HepG2 (cell line): ENCODE measurements around the gene ARHGAP33. TPM values are rescaled to one million over a fixed set of nuclear protein-coding genes. Genes with fewer than 3 reads are reported as not detected.

Source experiments
- ATAC-seq: fragments of 200-7000 bp; cut with Tn5 transposase; 3 replicates; pipeline ENCODE4 v1.9.1; 2020; ENCODE audit warnings: mild to moderate bottlenecking, moderate library complexity
- BruUV-seq: library from RNA; stranded (reverse); fragments of 400-500 nt; replicated peaks from 2 replicates; lab custom pipeline; 2021; lab: Mats Ljungman, UMichigan
- CTCF ChIA-PET: fragments of 300-600 bp; formaldehyde crosslinking; extraction: SDS; loops from one replicate; lab custom pipeline; 2021; ENCODE audit warnings: low total read pairs, inconsistent platforms, low intra/inter-chr PET ratio; lab: Yijun Ruan, JAX
- POLR2A ChIA-PET: fragments of 350-600 bp; sonication (Branson Sonifier 250); formaldehyde crosslinking; loops from one replicate; lab custom pipeline; 2020; ENCODE audit warnings: antibody characterized with exemption, inconsistent platforms; lab: Yijun Ruan, JAX
- DNase-seq: peaks from one replicate; pipeline ENCODE4 v3.0.0-alpha.2; 2015; ENCODE audit warnings: low spot score
- FAIRE-seq: peaks from 3 replicates; lab custom pipeline; 2011; peaks lifted over from hg19 to GRCh38; lab: Jason Lieb, UNC
- H2AFZ ChIP-seq: one replicate; pipeline ENCODE4 v1.6.1; 2011; ENCODE audit warnings: low read length, inconsistent platforms
- H3K27ac ChIP-seq: fragments of 300-600 bp; 3 replicates; pipeline ENCODE4 v1.8.0; 2011; ENCODE audit warnings: mixed run types, mild to moderate bottlenecking, mixed read lengths, low read length, inconsistent platforms; ENCODE audit not compliant: insufficient read depth; ENCODE audit errors: extremely low read length
- H3K27me3 ChIP-seq, 2 experiments: fragments of 200-600 bp in 1 of 2; 2 replicates in 1 of 2; 3 replicates in 1 of 2; pipeline versions ENCODE4 v1.6.0 to v1.8.0; 2011; ENCODE audit warnings: low read length in 2 of 2, mild to moderate bottlenecking in 2 of 2, moderate library complexity in 2 of 2, inconsistent platforms in 1 of 2; ENCODE audit not compliant: insufficient read depth in 2 of 2, control insufficient read depth in 1 of 2
- H3K36me3 ChIP-seq, 2 experiments: fragments of 200-600 bp in 1 of 2; replicated peaks in 1 of 2; 2 replicates in 1 of 2; 3 replicates in 1 of 2; pipeline versions ENCODE4 v1.5.1 to v1.8.0; 2011; ENCODE audit warnings: low read length in 2 of 2, inconsistent platforms in 1 of 2; ENCODE audit not compliant: insufficient read depth in 2 of 2, control insufficient read depth in 1 of 2
- H3K4me1 ChIP-seq: 2 replicates; pipeline ENCODE4 v1.5.1; 2012; ENCODE audit warnings: low read length, inconsistent platforms; ENCODE audit not compliant: insufficient read depth
- H3K4me2 ChIP-seq: 2 replicates; pipeline ENCODE4 v1.6.0; 2011; ENCODE audit warnings: low read depth, low read length, inconsistent platforms
- H3K4me3 ChIP-seq, 3 experiments: fragments of 200-600 bp in 1 of 3; sonication (generic), shearing (Covaris generic) in 1 of 3; replicated peaks in 1 of 3; 2 replicates each; pipeline ENCODE4 v1.5.1; 2011 to 2016; ENCODE audit warnings: low read length in 3 of 3, inconsistent platforms in 2 of 3, low read depth in 2 of 3, mild to moderate bottlenecking in 2 of 3, control low read depth in 1 of 3, mixed read lengths in 1 of 3; ENCODE audit not compliant: insufficient read depth in 1 of 3
- H3K79me2 ChIP-seq: one replicate; pipeline ENCODE4 v1.6.1; 2011; ENCODE audit warnings: low read length, inconsistent platforms; ENCODE audit not compliant: insufficient read depth
- H3K9ac ChIP-seq: 2 replicates; pipeline ENCODE4 v1.6.0; 2011; ENCODE audit warnings: mild to moderate bottlenecking, low read depth, low read length, inconsistent platforms; ENCODE audit not compliant: insufficient read depth
- H3K9me3 ChIP-seq: 2 replicates; pipeline ENCODE4 v1.5.1; 2012; ENCODE audit warnings: mild to moderate bottlenecking, low read length
- H4K20me1 ChIP-seq: 2 replicates; pipeline ENCODE4 v1.6.0; 2011; ENCODE audit warnings: inconsistent platforms, mild to moderate bottlenecking, low read length, moderate library complexity; ENCODE audit not compliant: insufficient read depth
- HNF4G ChIP-seq, 2 experiments: sonication (generic) in 1 of 2; formaldehyde crosslinking in 1 of 2; IDR thresholded peaks; 2 replicates each; pipeline versions ENCODE4 v1.4.0 to v1.6.1; 2011 to 2020; ENCODE audit warnings: borderline replicate concordance in 2 of 2, low read depth in 2 of 2, mild to moderate bottlenecking in 2 of 2, low read length in 1 of 2, missing genetic modification reagents in 1 of 2, moderate library complexity in 1 of 2
- HNRNPK ChIP-seq: fragments of 200-400 bp; formaldehyde crosslinking; IDR thresholded peaks from 2 replicates; pipeline ENCODE4 v1.6.1; 2018; ENCODE audit warnings: low read length, low read depth, moderate library complexity, mild to moderate bottlenecking; ENCODE audit not compliant: poor library complexity, severe bottlenecking
- KAT2B ChIP-seq: fragments of 150-350 bp; IDR thresholded peaks from 2 replicates; pipeline ENCODE4 v1.6.1; 2014; ENCODE audit warnings: low read depth, low read length, borderline replicate concordance
- KMT2A ChIP-seq: sonication (generic); formaldehyde crosslinking; IDR thresholded peaks from 2 replicates; pipeline ENCODE4 v1.4.0; 2020; ENCODE audit warnings: missing genetic modification reagents
- MBD4 ChIP-seq: IDR thresholded peaks from 2 replicates; pipeline ENCODE4 v1.6.1; 2012; ENCODE audit warnings: low read length, inconsistent platforms, borderline replicate concordance
- MXD4 ChIP-seq: IDR thresholded peaks from 2 replicates; pipeline ENCODE4 v1.6.1; 2016; ENCODE audit warnings: mild to moderate bottlenecking, missing biosample characterization, missing genetic modification reagents
- NFKB2 ChIP-seq: sonication (generic); formaldehyde crosslinking; IDR thresholded peaks from 2 replicates; pipeline ENCODE4 v1.4.0; 2020; ENCODE audit warnings: missing genetic modification reagents, borderline replicate concordance
- NR2C2 ChIP-seq: sonication (generic); formaldehyde crosslinking; IDR thresholded peaks from 2 replicates; pipeline ENCODE4 v1.4.0; 2020; ENCODE audit warnings: missing genetic modification reagents, mild to moderate bottlenecking, moderate library complexity, borderline replicate concordance
- PBX2 ChIP-seq: IDR thresholded peaks from 2 replicates; pipeline ENCODE4 v1.6.1; 2016; ENCODE audit warnings: control low read depth
- POGZ ChIP-seq: sonication (generic); formaldehyde crosslinking; IDR thresholded peaks from 2 replicates; pipeline ENCODE4 v1.4.0; 2020; ENCODE audit warnings: mild to moderate bottlenecking, missing genetic modification reagents
- PRPF4 ChIP-seq: fragments of 200-400 bp; formaldehyde crosslinking; IDR thresholded peaks from 2 replicates; pipeline ENCODE4 v1.6.1; 2016; ENCODE audit warnings: low read length, low read depth; ENCODE audit not compliant: poor library complexity, severe bottlenecking
- SMAD9 ChIP-seq: sonication (generic); formaldehyde crosslinking; IDR thresholded peaks from 2 replicates; pipeline ENCODE4 v1.5.1; 2020; ENCODE audit warnings: mild to moderate bottlenecking, missing genetic modification reagents
- ZNF12 ChIP-seq: sonication (generic); formaldehyde crosslinking; IDR thresholded peaks from 2 replicates; pipeline ENCODE4 v1.5.0; 2020; ENCODE audit warnings: missing genetic modification reagents
- ZNF362 ChIP-seq: sonication (generic); formaldehyde crosslinking; IDR thresholded peaks from 2 replicates; pipeline ENCODE4 v1.4.0; 2020; ENCODE audit warnings: missing genetic modification reagents, mild to moderate bottlenecking, borderline replicate concordance
- WGBS: methylation state at CpG from one replicate; pipeline ENCODE4 v1.1.6; 2017; ENCODE audit warnings: low lambda C conversion rate; 5-methylcytosine and 5-hydroxymethylcytosine counted together
- in situ Hi-C: cut with HindIII; loops from 2 replicates; pipeline ENCODE4 v1.10.0; 2017; ENCODE audit warnings: low pct_unique_long_range_greater_than_20kb; ENCODE audit not compliant: extremely low pct_ligation_motif_present
- intact Hi-C: fragments of 100-400 bp; cut with micrococcal nuclease; formaldehyde crosslinking; loops from one replicate; pipeline ENCODE4 v1.10.0; 2022; ENCODE audit not compliant: unreplicated experiment
- polyA plus RNA-seq, 8 experiments: library from polyadenylated mRNA; depleted of rRNA in 3 of 8; stranded (reverse) in 7 of 8; unstranded in 1 of 8; fragments of >200 nt; fragmentation: Illumina TruSeq in 4 of 8; extraction: Trizol in 4 of 8; gene quantifications; 2 replicates each; pipeline versions ENCODE4 v1.2.1 to v1.2.3, GENCODE V29; 2011 to 2016; ENCODE audit warnings: low read depth in 4 of 8, missing spikeins in 1 of 8, mixed read lengths in 1 of 8; ENCODE audit not compliant: insufficient read depth in 1 of 8
- total RNA-seq, 5 experiments: library from RNA; depleted of rRNA; stranded (reverse); fragments of >200 nt; fragmentation: Illumina TruSeq; extraction: Trizol; gene quantifications; 2 replicates each; pipeline ENCODE4 v1.2.3, GENCODE V29; 2016; ENCODE audit warnings: low read depth in 1 of 5
- TF ChIP-seq, protein P1 (sequence below): sonication (generic); formaldehyde crosslinking; IDR thresholded peaks from 2 replicates; pipeline ENCODE4 v1.9.0; 2021; ENCODE audit warnings: missing genetic modification reagents, borderline replicate concordance

ARHGAP33 gene
- total and polyA plus RNA-seq, 2 of the 13 experiments (the other 11 are each of a cell fraction or from before 2014, with no cell fraction given): 1.3 to 2.7 TPM

GRCh38 chr19:35785339-35785627 lies 9.9 kb downstream of the ARHGAP33 start:
- in situ Hi-C loops (no loop called here), intact Hi-C loops (no loop called here)
- CTCF ChIA-PET: no interaction called here
- ATAC-seq: no peak
- Histone ChIP-seq H3K4me2 (no peak overlapping the region), H2AFZ (no peak overlapping the region), H3K9me3 (no peaks in the 10 kb centered on the region), H3K27me3 (no peaks in the 10 kb centered on the region), H3K9ac (no peak overlapping the region), H3K79me2 (no peaks in the 10 kb centered on the region), H3K36me3 (peaks cover 0 to 2% of the 10 kb centered on the region in 2 experiments; a peak in 2 of 5 replicates), H3K4me3 (no peak overlapping the region), H3K27ac (no peak overlapping the region), H3K4me1 (peaks cover 28% of the 10 kb centered on the region), H4K20me1 (no peaks in the 10 kb centered on the region)
- 100% methylated on average over 1 of the region's 10 CpGs for WGBS
- DNase-seq: no peak
- POLR2A ChIA-PET: no interaction called here
- TF ChIP-seq, protein P1, sequence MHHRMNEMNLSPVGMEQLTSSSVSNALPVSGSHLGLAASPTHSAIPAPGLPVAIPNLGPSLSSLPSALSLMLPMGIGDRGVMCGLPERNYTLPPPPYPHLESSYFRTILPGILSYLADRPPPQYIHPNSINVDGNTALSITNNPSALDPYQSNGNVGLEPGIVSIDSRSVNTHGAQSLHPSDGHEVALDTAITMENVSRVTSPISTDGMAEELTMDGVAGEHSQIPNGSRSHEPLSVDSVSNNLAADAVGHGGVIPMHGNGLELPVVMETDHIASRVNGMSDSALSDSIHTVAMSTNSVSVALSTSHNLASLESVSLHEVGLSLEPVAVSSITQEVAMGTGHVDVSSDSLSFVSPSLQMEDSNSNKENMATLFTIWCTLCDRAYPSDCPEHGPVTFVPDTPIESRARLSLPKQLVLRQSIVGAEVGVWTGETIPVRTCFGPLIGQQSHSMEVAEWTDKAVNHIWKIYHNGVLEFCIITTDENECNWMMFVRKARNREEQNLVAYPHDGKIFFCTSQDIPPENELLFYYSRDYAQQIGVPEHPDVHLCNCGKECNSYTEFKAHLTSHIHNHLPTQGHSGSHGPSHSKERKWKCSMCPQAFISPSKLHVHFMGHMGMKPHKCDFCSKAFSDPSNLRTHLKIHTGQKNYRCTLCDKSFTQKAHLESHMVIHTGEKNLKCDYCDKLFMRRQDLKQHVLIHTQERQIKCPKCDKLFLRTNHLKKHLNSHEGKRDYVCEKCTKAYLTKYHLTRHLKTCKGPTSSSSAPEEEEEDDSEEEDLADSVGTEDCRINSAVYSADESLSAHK (CRISPR knock-in tag): no peak
- TF ChIP-seq SMAD9 (CRISPR knock-in tag): no peak
- no peak for TF ChIP-seq KMT2A (CRISPR knock-in tag)
- TF ChIP-seq ZNF12: no peak
- TF ChIP-seq ZNF362 (CRISPR knock-in tag): no peak
- no peak for TF ChIP-seq KAT2B
- no peak for TF ChIP-seq PBX2 (CRISPR knock-in tag)
- TF ChIP-seq POGZ: no peak
- TF ChIP-seq MBD4: no peak
- no peak for TF ChIP-seq PRPF4
- no peak for TF ChIP-seq HNRNPK
- no peak for TF ChIP-seq NFKB2
- no peak for TF ChIP-seq NR2C2 (CRISPR knock-in tag)
- no peak for TF ChIP-seq MXD4 (CRISPR knock-in tag)
- no peak for TF ChIP-seq HNF4G (IDR thresholded peaks at IDR 0.05; ENCODE audit: borderline replicate concordance, low read depth, low read length)
- no peak for TF ChIP-seq HNF4G (CRISPR knock-in tag; IDR thresholded peaks at IDR 0.05; ENCODE audit: borderline replicate concordance, low read depth)
- no TSS peak for BruUV-seq
- FAIRE-seq: no peak
